Inflammatory macrophage treated with lipopolysaccharide for 4 hours (primary cell): ENCODE results near the gene KEAP1.
A peak's percentile ranks its signal among the peaks of the same experiment; 100 is the strongest.

ENCODE experiments used
- DNase-seq: peaks from one replicate; pipeline ENCODE4 v3.0.0-alpha.2; 2020

KEAP1 gene

GRCh38 chr19:10521461-10522171, 18.5 kb upstream of the KEAP1 start:
- no peak for DNase-seq

DNA sequence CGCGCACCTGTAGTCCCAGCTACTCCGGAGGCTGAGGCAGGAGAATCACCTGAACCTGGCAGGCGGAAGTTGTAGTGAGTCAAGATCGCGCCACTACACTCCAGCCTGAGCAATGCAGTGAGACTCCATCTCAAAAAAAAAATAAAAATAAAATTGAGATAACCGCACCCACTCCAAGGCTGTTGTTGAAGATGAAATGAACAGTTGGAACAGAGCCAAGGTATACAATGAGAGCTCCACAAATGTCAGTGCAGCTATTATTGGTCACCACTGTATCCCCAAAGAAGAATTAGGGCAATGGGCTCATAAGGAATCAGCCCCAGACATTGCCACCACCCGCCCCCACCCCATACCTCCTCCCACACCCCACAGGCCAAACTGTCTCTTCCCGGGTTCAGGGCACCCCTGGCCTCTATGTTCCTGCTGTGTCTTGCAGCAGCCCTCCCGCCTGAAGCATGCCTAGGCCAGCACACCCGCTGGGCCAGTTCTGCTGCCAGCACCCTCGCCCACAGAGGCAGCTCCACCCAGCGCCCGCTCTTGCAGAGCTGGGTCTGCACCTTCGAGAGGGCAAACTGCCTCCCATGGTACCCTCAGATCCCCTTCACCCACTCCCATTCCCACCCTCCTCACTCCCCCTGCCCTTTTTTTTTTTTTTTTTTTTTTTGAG, 17.6 kb upstream of the KEAP1 start:
- DNase-seq = no peak

GRCh38 chr19:10519421-10519820, 16.3 kb upstream of the KEAP1 start:
- no peak for DNase-seq

DNA sequence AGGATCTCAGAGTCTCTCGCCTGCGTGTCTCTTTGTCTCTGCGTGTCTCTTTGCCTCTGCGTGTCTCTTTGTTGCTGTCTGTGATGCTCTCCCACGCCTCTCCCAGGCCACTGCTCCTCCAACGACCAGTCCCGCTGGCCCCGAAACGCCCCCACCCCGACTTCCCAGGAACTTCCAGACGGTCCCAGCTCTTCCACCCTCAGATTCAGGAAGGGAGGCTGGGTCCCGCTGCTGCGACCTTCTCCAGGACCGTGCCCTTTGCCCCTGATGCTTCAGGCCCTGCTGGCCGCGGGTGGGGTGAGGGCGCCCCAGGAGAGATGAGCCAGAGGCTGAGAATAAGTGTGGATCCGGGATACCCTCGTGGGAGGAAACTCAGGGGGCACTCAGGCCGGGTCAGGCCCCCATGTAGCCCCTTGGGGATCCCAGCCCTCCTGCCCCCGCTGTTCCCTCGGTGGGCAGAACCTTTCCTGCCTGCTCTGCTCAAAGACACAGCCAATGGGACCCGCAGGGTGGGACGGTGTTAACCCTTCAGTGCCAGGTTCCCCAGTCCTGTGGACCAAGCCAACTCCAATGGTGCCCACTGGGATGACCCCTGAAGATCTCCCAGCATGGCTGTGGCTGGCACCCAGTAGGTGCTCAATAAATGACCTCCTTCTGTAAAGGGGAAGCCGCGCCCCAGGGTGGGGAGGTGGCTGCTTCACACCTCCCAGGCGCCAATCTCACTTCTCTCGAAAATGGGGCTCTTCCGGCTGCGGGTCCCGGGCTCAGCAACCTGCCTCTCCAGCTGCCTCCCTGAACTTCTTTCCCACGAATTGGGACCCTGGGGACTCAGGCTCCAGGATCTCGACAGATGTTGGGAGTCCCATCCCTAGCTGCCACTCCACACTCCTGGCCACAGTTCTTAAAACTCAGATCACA, 15.5 kb upstream of the KEAP1 start:
- no peak for DNase-seq

DNA sequence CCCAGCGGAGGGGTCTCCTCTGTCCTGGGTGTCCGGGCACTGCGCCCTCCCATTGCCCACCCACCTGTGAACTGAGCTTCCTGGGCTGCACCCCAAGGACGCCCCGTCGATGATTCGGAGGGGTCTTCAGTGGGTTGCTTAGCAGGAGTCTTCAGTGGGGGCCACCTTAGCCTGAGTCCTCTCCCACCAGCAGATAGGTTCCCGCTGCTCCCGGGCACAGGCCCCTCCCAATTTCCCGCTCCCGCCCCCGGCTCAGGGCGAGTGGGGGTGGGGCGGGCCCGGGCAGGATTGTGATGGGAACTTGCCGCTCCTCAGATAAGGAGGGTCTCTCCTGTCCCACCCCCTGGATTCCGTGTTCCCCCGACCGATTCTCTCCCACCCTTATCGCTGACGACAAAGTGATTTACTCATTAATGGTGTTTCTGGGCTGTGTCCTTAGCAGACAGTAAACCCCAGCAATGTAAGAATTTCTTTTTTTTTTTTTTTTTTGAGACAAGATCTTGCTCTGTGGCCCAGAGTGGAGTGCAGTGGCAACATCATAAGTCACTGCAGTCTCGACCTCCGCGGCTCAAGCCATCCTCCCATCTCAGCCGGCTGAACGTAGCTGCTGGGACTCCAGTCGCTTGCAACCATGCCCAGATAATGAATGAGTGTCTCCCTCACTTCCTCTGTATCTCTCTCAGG, 14.7 kb upstream of the KEAP1 start:
- no peak for DNase-seq

GRCh38 chr19:10517361-10517759, 14.2 kb upstream of the KEAP1 start, which contains the start of gene S1PR5:
TSS of gene S1PR5 (minus strand) at chr19:10517447. CDS start at chr19:10515011, 2,436 bp downstream.
- DNase-seq = no peak

DNA sequence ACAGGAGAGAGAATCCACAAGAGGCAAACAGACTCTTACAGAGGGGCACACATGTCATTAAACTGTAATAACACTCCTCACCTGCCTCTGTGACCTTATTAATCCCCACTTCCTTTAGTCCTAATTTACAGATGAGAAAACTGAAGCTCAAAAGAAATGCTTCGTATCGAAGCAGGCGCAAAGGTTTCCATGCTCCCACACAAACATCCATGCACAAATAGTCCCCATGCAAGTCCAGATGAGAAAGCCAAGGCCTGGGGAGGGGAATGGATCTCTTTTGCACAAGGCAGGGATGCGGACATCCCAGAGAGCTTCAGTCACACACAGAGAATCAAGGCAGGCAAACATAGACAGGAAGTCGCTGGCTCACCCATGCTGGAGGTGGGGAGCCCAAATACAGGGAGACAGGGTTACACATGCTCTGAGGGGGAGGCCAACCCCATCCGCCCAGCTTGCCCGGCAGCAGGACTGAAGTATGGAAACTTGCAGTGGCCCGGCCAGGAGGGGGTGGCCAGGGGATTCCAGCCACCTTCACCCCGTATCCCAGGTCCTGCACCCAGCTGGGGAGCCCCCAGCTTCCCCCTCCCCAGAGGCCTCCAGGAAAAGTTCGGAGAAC, 13.6 kb upstream of the KEAP1 start:
- no peak for DNase-seq

DNA sequence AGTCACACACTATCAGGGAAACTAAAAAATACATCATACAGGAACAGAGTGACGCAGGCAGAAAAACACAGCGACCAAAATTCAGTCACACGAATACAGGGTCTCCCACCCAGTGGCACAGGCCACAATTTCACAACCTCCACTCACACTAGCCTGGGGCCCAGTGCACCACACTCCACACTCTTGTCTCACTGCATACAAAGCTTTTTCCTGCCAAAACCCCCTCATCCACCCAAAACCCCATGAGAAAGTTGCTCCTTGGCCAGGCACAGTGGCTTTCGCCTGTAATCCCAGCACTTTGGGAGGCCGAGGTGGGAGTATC, 12.9 kb upstream of the KEAP1 start:
- no peak for DNase-seq

DNA sequence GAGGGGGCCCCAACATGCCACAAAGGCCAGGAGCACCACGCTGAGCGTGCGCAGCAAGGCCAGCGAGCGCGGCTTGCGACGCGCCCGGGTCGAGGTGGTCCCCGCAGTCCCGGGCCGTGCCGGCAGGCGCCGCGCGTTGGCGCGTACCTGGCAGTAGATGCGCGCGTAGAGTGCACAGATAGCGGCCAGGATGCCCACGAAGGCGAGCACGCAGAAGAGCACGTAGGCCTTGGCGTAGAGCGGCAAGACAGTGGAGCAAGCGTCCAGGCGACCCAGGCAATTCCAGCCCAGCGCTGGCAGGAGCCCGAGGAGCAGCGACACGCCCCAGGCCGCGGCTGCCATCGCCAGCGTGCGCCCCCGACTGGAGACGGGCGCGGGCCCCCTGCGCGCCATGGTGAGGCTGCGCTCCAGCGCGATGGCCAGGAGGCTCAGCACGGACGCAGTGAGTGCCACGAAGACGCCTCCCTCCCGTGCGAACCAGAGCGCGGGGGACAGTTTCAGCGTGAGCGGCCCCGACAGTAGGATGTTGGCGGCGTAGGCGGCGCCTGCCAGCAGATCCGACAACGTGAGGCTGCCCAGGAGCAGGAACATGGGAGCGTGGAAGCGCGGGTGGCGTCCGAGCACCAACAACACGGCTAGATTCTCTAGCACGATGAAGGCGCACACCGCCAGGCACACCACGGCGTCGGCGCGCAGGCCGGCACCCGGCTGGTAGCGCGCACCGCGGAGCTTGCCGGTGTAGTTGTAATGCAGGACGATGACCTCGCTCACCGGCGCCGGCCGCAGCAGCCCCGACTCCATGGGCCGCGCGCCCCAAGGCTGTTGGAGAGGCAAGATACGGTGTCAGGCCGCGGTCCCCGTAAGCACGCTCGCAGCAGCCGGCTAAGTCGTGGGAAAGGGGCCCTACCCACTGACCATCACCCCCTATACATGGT, 11.3 kb upstream of the KEAP1 start:
- DNase-seq = no peak

- no peak for DNase-seq
Observed at GRCh38 chr19:10513223-10513622, 10.1 kb upstream of the KEAP1 start.

DNA sequence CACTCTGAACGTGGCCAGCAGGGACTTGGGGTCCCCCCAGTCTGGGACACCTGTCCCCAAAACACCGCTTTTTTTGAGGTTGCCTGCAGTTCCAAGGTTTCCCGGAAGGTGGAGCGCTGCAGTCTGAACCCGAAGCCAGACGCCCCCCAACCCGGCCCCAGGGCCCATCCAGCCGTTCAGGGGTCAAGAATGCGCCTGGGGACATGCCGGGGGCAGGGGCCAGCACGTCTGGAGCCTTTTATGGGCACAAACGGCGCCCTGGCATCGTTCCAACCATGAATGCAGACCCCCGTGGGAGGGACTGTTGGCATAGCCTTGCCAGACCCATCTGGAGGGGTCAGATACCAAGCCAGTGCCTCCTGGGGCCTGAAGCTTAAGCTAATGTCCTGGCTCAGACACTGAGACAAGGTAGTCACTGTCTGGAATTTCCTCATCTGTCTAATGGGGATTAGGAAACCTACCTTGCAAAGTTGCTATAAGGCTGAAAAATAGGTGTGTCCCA, 7.2 kb upstream of the KEAP1 start:
- no peak for DNase-seq

- DNase-seq = no peak
Observed at GRCh38 chr19:10508707-10509106, 5.6 kb upstream of the KEAP1 start.

- no peak for DNase-seq
Observed at GRCh38 chr19:10508036-10508435, 4.9 kb upstream of the KEAP1 start.

DNA sequence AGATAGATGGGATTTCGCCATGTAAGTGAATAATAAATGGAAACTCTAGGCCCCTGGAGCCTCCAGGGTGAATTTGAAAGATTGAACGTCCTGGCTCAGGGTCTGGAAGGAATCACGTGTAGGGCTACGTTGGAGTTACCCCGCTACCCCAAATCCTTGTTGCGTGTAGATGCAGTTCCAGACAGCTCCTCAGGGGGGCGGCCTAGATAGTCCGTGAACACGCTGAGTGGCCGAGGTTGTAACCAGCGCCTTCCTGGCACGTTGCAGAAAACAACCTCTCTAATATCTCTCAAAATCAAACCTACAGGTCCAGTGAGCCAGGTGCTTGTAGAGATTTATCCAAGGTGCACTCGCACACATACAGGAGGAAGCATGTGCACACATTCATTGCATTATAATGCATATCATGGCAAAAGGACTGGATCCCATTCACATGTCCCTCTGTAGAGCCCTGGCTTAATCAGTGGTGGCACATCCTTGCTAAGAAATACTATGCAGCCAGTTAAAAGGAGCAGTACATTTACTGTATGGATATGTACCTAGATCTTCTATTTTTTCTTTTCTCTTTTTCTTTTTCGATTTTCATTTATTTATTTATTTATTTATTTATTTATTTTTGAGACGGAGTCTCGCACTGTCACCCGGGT, 2.5 kb upstream of the KEAP1 start:
- DNase-seq = peak; percentile 75

DNA sequence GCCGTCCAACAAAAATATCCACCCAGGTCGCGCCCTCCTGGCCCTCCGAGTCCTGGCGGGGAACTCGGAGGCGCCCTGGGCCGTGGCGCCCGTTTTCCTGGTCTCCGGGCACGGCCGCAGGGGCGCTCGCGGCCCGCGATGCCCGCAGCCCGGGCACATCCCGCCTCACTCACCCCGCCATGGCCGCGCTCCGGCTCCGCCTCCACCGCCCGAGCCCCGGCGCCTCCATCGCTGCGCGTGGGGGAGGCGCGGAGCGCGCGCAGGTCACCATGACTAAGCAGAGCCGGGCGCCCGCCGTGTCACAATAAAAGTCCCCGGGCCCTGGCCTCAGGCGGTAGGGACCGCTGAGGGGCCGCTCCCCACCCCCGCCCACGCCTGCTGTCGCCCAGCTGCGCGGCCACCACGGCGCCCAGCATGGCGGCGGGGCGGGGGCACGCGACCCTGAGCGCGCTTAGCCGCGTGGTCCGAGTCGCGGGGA, 593 bp downstream of the KEAP1 start:
- peak; percentile 93 for DNase-seq

GRCh38 chr19:10501971-10502523, 1.1 kb downstream of the KEAP1 start:
- DNase-seq = peak; percentile 61

- no peak for DNase-seq
Observed at GRCh38 chr19:10500247-10500592, 2.9 kb downstream of the KEAP1 start.

DNA sequence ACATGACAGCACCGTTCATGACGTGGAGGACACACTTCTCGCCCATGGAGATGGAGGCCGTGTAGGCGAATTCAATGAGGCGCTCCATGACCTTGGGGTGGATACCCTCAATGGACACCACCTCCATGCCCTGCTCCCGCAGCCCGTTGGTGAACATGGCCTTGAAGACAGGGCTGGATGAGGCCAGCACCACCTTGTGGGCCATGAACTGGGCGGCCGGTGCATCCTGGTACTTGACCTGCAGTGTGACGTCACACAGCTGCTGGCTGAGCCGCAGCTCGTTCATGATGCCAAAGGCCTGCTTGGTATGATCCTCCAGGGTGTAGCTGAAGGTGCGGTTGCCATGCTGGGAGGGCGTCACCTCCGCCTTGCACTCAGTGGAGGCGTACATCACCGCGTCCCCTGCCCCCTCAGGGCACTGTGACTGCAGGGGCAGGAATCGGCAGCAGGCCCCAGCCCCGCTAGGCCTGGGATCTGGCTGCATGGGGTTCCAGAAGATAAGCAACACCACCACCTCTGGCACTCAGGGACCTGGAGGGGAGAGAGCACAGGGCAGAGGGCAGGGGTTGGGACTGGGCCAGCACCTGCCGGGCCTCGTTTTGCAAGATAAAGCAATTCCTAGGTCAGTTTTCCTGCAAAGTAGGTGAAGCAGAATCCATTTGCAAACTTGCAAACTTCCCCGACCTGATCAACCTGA, 3.5 kb downstream of the KEAP1 start:
- DNase-seq = no peak

DNA sequence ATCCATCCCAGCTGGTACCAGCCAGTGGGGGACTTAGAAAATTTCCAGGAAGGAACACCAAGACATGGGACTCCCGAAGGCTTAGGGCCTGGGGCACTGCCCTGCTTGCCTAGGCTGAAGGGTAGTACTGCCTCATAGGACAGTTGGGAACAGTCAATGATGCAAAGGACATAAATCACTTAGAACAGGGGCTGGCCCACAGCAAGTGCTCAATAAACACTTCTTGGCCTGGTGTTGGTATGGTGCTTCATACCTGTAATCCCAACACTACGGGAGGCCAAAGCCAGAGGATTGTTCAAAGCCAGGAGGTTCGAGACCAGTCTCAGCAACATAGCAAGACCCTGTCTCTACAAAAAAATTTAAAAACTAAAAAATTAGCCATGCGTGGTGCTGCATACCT, 5.8 kb downstream of the KEAP1 start:
- no peak for DNase-seq
